SK-N-SH (cell line): ENCODE measurements around the gene PTPDC1. TPM values are rescaled to one million over a fixed set of nuclear protein-coding genes. Genes with fewer than 3 reads are reported as not detected.

Experiments
- CTCF ChIA-PET: fragments of 300-600, 350-600 bp; formaldehyde crosslinking; extraction: SDS; loops from one replicate; lab custom pipeline; 2021; lab: Yijun Ruan, JAX
- POLR2A ChIA-PET: fragments of 350-600 bp; sonication (Branson Sonifier 250); formaldehyde crosslinking; extraction: SDS; loops from one replicate; lab custom pipeline; 2020; ENCODE audit warnings: antibody characterized with exemption, inconsistent platforms; lab: Yijun Ruan, JAX
- DNase-seq: peaks from one replicate; pipeline ENCODE4 v3.0.0; 2012
- H2AFZ ChIP-seq: fragments of 200-600 bp; sonication (generic); 2 replicates; pipeline ENCODE4 v1.8.1; 2016; ENCODE audit warnings: antibody characterized with exemption, mild to moderate bottlenecking, low read depth
- H3F3A ChIP-seq: fragments of 200-600 bp; sonication (generic); replicated peaks from 2 replicates; pipeline ENCODE3; 2016; ENCODE audit warnings: antibody characterized with exemption, mild to moderate bottlenecking; ENCODE audit not compliant: insufficient read depth
- H3K27ac ChIP-seq, 2 experiments: fragments of 200-500 bp in 1 of 2; fragments of 200-600 bp in 1 of 2; sonication (Bioruptor generic) in 1 of 2; sonication (generic), shearing (Covaris generic) in 1 of 2; 2 replicates each; pipeline versions ENCODE4 v1.5.1 to v1.6.1; 2014 to 2016; ENCODE audit warnings: low read depth in 2 of 2, inconsistent platforms in 1 of 2, low read length in 1 of 2, mild to moderate bottlenecking in 1 of 2, mixed read lengths in 1 of 2
- H3K27me3 ChIP-seq: fragments of 200-600 bp; sonication (generic), shearing (Covaris generic); 2 replicates; pipeline ENCODE4 v1.6.1; 2016; ENCODE audit warnings: mixed run types; ENCODE audit not compliant: insufficient read depth
- H3K36me3 ChIP-seq, 2 experiments: fragments of 200-500 bp in 1 of 2; fragments of 200-600 bp in 1 of 2; sonication (Bioruptor generic) in 1 of 2; sonication (generic) in 1 of 2; replicated peaks in 1 of 2; 2 replicates each; pipeline versions ENCODE3 to v1.5.1; 2014 to 2016; ENCODE audit warnings: low read length in 1 of 2, mild to moderate bottlenecking in 1 of 2; ENCODE audit not compliant: insufficient read depth in 2 of 2, control insufficient read depth in 1 of 2
- H3K4me1 ChIP-seq, 2 experiments: fragments of 200-500 bp in 1 of 2; fragments of 200-600 bp in 1 of 2; sonication (Bioruptor generic) in 1 of 2; sonication (generic), shearing (Covaris generic) in 1 of 2; 2 replicates each; pipeline versions ENCODE4 v1.5.1 to v1.6.1; 2014 to 2016; ENCODE audit warnings: low read depth in 1 of 2, low read length in 1 of 2, mixed run types in 1 of 2; ENCODE audit not compliant: insufficient read depth in 2 of 2, control insufficient read depth in 1 of 2
- H3K4me2 ChIP-seq: fragments of 200-600 bp; sonication (generic), shearing (Covaris generic); 2 replicates; pipeline ENCODE4 v1.6.1; 2017; ENCODE audit warnings: mixed run types
- H3K4me3 ChIP-seq, 2 experiments: fragments of 200-500 bp in 1 of 2; fragments of 200-600 bp in 1 of 2; sonication (Bioruptor generic) in 1 of 2; sonication (generic), shearing (Covaris generic) in 1 of 2; 2 replicates each; pipeline versions ENCODE4 v1.5.1 to v1.8.1; 2014 to 2016; ENCODE audit warnings: low read depth in 2 of 2, inconsistent platforms in 1 of 2, low read length in 1 of 2, mild to moderate bottlenecking in 1 of 2, mixed read lengths in 1 of 2, moderate library complexity in 1 of 2
- H3K79me2 ChIP-seq: fragments of 200-600 bp; sonication (generic); 2 replicates; pipeline ENCODE4 v1.8.1; 2017; ENCODE audit warnings: mild to moderate bottlenecking; ENCODE audit not compliant: insufficient read depth
- H3K9ac ChIP-seq: fragments of 200-600 bp; sonication (generic); 2 replicates; pipeline ENCODE4 v1.6.1; 2017; ENCODE audit warnings: mixed run types
- H3K9me2 ChIP-seq: fragments of 200-600 bp; sonication (generic); 2 replicates; pipeline ENCODE4 v1.6.1; 2017; ENCODE audit warnings: mixed run types
- H3K9me3 ChIP-seq: fragments of 200-600 bp; sonication (generic); 2 replicates; pipeline ENCODE4 v1.6.1; 2017; ENCODE audit warnings: mixed run types, mild to moderate bottlenecking, moderate library complexity
- H4K20me1 ChIP-seq: fragments of 200-600 bp; sonication (generic); 2 replicates; pipeline ENCODE4 v1.6.1; 2017; ENCODE audit warnings: mild to moderate bottlenecking, mixed run types; ENCODE audit not compliant: insufficient read depth
- CHD2 ChIP-seq: fragments of 150-350 bp; IDR thresholded peaks from 2 replicates; pipeline ENCODE4 v1.6.1; 2018; ENCODE audit warnings: low read length; ENCODE audit not compliant: partially characterized antibody
- EP300 ChIP-seq, 2 experiments: IDR thresholded peaks; 2 replicates each; pipeline versions ENCODE4 v1.4.0 to v1.6.1; 2012; ENCODE audit warnings: borderline replicate concordance in 1 of 2, low read depth in 1 of 2, low read length in 1 of 2
- EZH2phosphoT487 ChIP-seq: fragments of 200-600 bp; sonication (generic); IDR thresholded peaks from 2 replicates; pipeline ENCODE4 v1.6.1; 2017; ENCODE audit warnings: low read depth, mixed run types, mild to moderate bottlenecking, antibody characterized with exemption, moderate library complexity, borderline replicate concordance
- FOXM1 ChIP-seq: IDR thresholded peaks from 2 replicates; pipeline ENCODE4 v1.4.0; 2012; ENCODE audit warnings: low read depth, mild to moderate bottlenecking
- GABPA ChIP-seq: IDR thresholded peaks from 2 replicates; pipeline ENCODE4 v1.4.0; 2012; ENCODE audit warnings: low read depth, mild to moderate bottlenecking
- MXI1 ChIP-seq: IDR thresholded peaks from 2 replicates; pipeline ENCODE4 v1.6.1; 2012; ENCODE audit warnings: mild to moderate bottlenecking, low read depth, low read length, improper control_type of control experiment
- POLR2AphosphoS5 ChIP-seq: IDR thresholded peaks from 2 replicates; pipeline ENCODE4 v1.6.1; 2012; ENCODE audit warnings: low read depth, low read length
- RAD21 ChIP-seq: IDR thresholded peaks from 2 replicates; pipeline ENCODE4 v1.6.1; 2012; ENCODE audit warnings: mild to moderate bottlenecking, low read length
- RFX5 ChIP-seq: IDR thresholded peaks from 2 replicates; pipeline ENCODE4 v1.6.1; 2012; ENCODE audit warnings: mild to moderate bottlenecking, improper control_type of control experiment, low read length
- RXRA ChIP-seq: IDR thresholded peaks from 2 replicates; pipeline ENCODE4 v1.4.0; 2012; ENCODE audit warnings: low read depth, mild to moderate bottlenecking, borderline replicate concordance
- TEAD4 ChIP-seq: IDR thresholded peaks from 2 replicates; pipeline ENCODE4 v1.4.0; 2012; ENCODE audit warnings: mild to moderate bottlenecking, borderline replicate concordance; ENCODE audit not compliant: insufficient read depth
- USF2 ChIP-seq: fragments of 150-350 bp; IDR thresholded peaks from 2 replicates; pipeline ENCODE4 v1.6.1; 2017; ENCODE audit warnings: antibody characterized with exemption, low read length, low read depth, borderline replicate concordance
- WGBS: methylation state at CpG from one replicate; pipeline ENCODE4 v1.1.6; 2017; ENCODE audit warnings: low lambda C conversion rate; 5-methylcytosine and 5-hydroxymethylcytosine counted together
- polyA plus RNA-seq, 3 experiments: library from polyadenylated mRNA; depleted of rRNA; stranded (reverse); fragments of >200 nt; gene quantifications; 2 replicates each; pipeline ENCODE4 v1.2.3, GENCODE V29; 2012
- TF ChIP-seq, protein P1 (sequence below): IDR thresholded peaks from 2 replicates; pipeline ENCODE4 v1.6.1; 2012; ENCODE audit warnings: mild to moderate bottlenecking, low read depth, low read length, moderate library complexity
- TF ChIP-seq, protein P2 (sequence below): IDR thresholded peaks from 2 replicates; pipeline ENCODE4 v1.4.0; 2012; ENCODE audit warnings: low read depth
- TF ChIP-seq, protein P3 (sequence below): IDR thresholded peaks from 2 replicates; pipeline ENCODE4; 2012

PTPDC1 gene
- polyA plus RNA-seq, 1 of the 3 experiments (the other 2 are of a cell fraction): 3.7 TPM

GRCh38 chr9:94082956-94083355 is 1.3 kb upstream of the PTPDC1 start:
- Histone ChIP-seq H3F3A (peaks cover 26% of the 10 kb centered on the region), H3K4me3 (no peak overlapping the region)
- 100% methylated on average over 1 of the region's 1 CpG for WGBS
- TF ChIP-seq FOXM1 (no peak), GABPA (no peak), CHD2 (no peak), RAD21 (no peak), POLR2AphosphoS5 (no peak), MXI1 (no peak), EZH2phosphoT487 (no peak), EP300 (IDR thresholded peaks at IDR 0.05; ENCODE audit: borderline replicate concordance in 1 of 2, low read depth in 1 of 2, low read length in 1 of 2) (no peak), RXRA (no peak), RFX5 (no peak), TEAD4 (no peak), USF2 (no peak)
- TF ChIP-seq, protein P1, sequence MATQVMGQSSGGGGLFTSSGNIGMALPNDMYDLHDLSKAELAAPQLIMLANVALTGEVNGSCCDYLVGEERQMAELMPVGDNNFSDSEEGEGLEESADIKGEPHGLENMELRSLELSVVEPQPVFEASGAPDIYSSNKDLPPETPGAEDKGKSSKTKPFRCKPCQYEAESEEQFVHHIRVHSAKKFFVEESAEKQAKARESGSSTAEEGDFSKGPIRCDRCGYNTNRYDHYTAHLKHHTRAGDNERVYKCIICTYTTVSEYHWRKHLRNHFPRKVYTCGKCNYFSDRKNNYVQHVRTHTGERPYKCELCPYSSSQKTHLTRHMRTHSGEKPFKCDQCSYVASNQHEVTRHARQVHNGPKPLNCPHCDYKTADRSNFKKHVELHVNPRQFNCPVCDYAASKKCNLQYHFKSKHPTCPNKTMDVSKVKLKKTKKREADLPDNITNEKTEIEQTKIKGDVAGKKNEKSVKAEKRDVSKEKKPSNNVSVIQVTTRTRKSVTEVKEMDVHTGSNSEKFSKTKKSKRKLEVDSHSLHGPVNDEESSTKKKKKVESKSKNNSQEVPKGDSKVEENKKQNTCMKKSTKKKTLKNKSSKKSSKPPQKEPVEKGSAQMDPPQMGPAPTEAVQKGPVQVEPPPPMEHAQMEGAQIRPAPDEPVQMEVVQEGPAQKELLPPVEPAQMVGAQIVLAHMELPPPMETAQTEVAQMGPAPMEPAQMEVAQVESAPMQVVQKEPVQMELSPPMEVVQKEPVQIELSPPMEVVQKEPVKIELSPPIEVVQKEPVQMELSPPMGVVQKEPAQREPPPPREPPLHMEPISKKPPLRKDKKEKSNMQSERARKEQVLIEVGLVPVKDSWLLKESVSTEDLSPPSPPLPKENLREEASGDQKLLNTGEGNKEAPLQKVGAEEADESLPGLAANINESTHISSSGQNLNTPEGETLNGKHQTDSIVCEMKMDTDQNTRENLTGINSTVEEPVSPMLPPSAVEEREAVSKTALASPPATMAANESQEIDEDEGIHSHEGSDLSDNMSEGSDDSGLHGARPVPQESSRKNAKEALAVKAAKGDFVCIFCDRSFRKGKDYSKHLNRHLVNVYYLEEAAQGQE: no peak
- TF ChIP-seq, protein P2, sequence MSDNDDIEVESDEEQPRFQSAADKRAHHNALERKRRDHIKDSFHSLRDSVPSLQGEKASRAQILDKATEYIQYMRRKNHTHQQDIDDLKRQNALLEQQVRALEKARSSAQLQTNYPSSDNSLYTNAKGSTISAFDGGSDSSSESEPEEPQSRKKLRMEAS: no peak
- TF ChIP-seq, protein P3, sequence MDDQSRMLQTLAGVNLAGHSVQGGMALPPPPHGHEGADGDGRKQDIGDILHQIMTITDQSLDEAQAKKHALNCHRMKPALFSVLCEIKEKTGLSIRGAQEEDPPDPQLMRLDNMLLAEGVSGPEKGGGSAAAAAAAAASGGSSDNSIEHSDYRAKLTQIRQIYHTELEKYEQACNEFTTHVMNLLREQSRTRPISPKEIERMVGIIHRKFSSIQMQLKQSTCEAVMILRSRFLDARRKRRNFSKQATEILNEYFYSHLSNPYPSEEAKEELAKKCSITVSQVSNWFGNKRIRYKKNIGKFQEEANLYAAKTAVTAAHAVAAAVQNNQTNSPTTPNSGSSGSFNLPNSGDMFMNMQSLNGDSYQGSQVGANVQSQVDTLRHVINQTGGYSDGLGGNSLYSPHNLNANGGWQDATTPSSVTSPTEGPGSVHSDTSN: no peak
- TF ChIP-seq, all 33 proteins: peak for 0
- ChIA-PET POLR2A (no interaction called here), CTCF (interaction anchor here (1.3 kb wide), 2 partner anchors 123 to 130 kb away, joined by 3 to 4 read pairs; no protein-coding TSS in a partner anchor)
- Histone ChIP-seq H3K79me2 (no peaks in the 10 kb centered on the region), H4K20me1 (no peaks in the 10 kb centered on the region), H3K4me1 (peaks cover 19 to 21% of the 10 kb centered on the region in 2 experiments; a peak in 3 of 4 replicates), H3K4me2 (no peak overlapping the region), H2AFZ (no peak overlapping the region), H3K27ac (no peak overlapping the region), H3K9ac (no peak overlapping the region), H3K36me3 (no peaks in the 10 kb centered on the region), H3K27me3 (no peaks in the 10 kb centered on the region), H3K9me2 (no peaks in the 10 kb centered on the region), H3K9me3 (no peaks in the 10 kb centered on the region)
- no peak for DNase-seq
